Left lung (tissue), 10 donors: ENCODE results near the gene CBFB. TPM values are rescaled to one million over a fixed set of nuclear protein-coding genes. Genes with fewer than 3 reads are reported as not detected.

Experiments used
- ATAC-seq: fragments of 200-7000 bp; cut with Tn5 transposase; one replicate; pipeline ENCODE4 v1.9.1; 2020; ENCODE audit warnings: moderate library complexity
- DNase-seq, 4 donors: peaks; one replicate each; pipeline ENCODE4 v3.0.0-alpha.2; 2013 to 2020
- H3K27ac ChIP-seq, 2 donors: fragments of 200-600 bp; sonication (generic) in 1 of 2; one replicate each; pipeline versions ENCODE4 v1.5.0 to v1.8.0; 2020 to 2021
- H3K27me3 ChIP-seq, 2 donors: fragments of 200-600 bp; sonication (generic) in 1 of 2; one replicate each; pipeline versions ENCODE4 v1.5.0 to v1.8.0; 2020 to 2021
- H3K36me3 ChIP-seq, 2 donors: fragments of 200-600 bp; sonication (generic) in 1 of 2; one replicate each; pipeline versions ENCODE4 v1.5.0 to v1.8.0; 2020 to 2021
- H3K4me1 ChIP-seq, 2 donors: fragments of 200-600 bp; one replicate each; pipeline ENCODE4 v1.8.0; 2021
- H3K4me3 ChIP-seq, 2 donors: fragments of 200-600 bp; sonication (generic) in 1 of 2; one replicate each; pipeline versions ENCODE4 v1.5.0 to v1.8.0; 2020 to 2021; ENCODE audit warnings: mild to moderate bottlenecking in 1 of 2
- H3K9me3 ChIP-seq, 2 donors: fragments of 200-600 bp; sonication (generic) in 1 of 2; one replicate each; pipeline versions ENCODE4 v1.5.0 to v1.8.0; 2020 to 2021
- intact Hi-C, 2 donors: fragments of 100-400 bp; cut with DNase I; formaldehyde crosslinking; loops; one replicate each; pipeline versions ENCODE4 v1.11.2 to v1.14.2; 2022
- polyA plus RNA-seq, 6 donors: library from polyadenylated mRNA; unstranded; fragments of 120-200 nt; gene quantifications; one replicate each; pipeline ENCODE4 v1.2.1, GENCODE V29; 2013; ENCODE audit not compliant: insufficient read length in 6 of 6
- total RNA-seq, 2 donors: library from RNA; stranded (reverse); fragmentation: NEBNext Ultra II Directional; extraction: Animal tissue kit (Norgen Biotek cat#: 25700); gene quantifications; one replicate each; pipeline ENCODE4 v1.2.1, GENCODE V29; 2021
- TF ChIP-seq, protein P1 (sequence below), 2 donors: fragments of 200-600 bp; sonication (generic) in 1 of 2; IDR thresholded peaks; one replicate each; pipeline versions ENCODE4 v1.5.0 to v1.8.0; 2021; ENCODE audit warnings: antibody characterized with exemption in 2 of 2
- donor health status: DM: no; HTN: yes; CAD: no.
- donor health status: DM: no; HTN: no; CAD: no.

CBFB gene
- total and polyA plus RNA-seq, 8 donors: 46.8 to 69.9 (median 61.4) TPM

DNA sequence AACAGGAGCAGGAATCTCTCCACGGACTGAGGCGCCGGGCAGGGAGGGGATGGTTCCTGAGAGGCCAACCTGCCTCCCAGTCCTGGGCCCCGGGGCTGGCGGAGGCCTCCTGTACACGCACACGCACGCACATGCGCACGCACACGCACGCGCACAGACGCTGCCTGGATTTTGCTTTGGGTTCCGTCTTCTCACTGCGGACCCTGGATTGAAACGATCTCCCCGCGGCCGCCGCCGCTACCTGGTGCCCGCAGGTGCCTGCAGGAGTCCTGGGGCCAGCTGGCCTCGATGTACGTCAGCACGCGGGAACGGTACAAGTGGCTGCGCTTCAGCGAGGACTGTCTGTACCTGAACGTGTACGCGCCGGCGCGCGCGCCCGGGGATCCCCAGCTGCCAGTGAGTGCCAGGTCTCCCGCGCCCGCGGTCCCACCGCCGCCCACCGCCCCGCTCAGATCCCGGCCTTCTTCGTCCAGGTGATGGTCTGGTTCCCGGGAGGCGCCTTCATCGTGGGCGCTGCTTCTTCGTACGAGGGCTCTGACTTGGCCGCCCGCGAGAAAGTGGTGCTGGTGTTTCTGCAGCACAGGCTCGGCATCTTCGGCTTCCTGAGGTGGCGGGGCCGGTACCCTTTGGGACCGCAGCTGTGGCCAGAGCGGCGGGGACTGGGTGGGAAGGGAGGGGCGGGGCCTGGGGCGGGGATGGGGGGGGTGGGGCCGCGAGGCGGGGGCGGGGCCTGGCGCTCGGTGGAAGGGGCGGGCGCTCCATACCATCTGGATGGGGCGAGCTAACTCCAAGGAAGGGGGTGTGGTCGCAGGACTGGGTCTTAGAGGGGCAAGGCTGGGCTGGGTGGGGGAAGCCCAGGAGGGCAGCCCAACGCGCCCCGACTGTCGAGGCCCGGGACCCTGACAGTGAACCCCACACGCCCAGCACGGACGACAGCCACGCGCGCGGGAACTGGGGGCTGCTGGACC lies 28.3 kb upstream of the CBFB start:
- Histone ChIP-seq H3K4me3 (peak overlapping the region; percentile 51 to 61), H3K4me1 (peaks cover 8 to 23% of the 10 kb centered on the region in 2 donors), H3K27ac (peak overlapping the region; percentile 53 to 67), H3K36me3 (peaks cover 0 to 4% of the 10 kb centered on the region in 2 donors), H3K27me3 (peaks cover 0 to 10% of the 10 kb centered on the region in 2 donors), H3K9me3 (no peaks in the 10 kb centered on the region)
- intact Hi-C loops: no loop called here
- DNase-seq (peak; percentile 24 to 88 (median 56)), ATAC-seq (peak; percentile 74)
- TF ChIP-seq, protein P1, sequence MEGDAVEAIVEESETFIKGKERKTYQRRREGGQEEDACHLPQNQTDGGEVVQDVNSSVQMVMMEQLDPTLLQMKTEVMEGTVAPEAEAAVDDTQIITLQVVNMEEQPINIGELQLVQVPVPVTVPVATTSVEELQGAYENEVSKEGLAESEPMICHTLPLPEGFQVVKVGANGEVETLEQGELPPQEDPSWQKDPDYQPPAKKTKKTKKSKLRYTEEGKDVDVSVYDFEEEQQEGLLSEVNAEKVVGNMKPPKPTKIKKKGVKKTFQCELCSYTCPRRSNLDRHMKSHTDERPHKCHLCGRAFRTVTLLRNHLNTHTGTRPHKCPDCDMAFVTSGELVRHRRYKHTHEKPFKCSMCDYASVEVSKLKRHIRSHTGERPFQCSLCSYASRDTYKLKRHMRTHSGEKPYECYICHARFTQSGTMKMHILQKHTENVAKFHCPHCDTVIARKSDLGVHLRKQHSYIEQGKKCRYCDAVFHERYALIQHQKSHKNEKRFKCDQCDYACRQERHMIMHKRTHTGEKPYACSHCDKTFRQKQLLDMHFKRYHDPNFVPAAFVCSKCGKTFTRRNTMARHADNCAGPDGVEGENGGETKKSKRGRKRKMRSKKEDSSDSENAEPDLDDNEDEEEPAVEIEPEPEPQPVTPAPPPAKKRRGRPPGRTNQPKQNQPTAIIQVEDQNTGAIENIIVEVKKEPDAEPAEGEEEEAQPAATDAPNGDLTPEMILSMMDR (IDR thresholded peaks at IDR 0.05): no peak

DNA sequence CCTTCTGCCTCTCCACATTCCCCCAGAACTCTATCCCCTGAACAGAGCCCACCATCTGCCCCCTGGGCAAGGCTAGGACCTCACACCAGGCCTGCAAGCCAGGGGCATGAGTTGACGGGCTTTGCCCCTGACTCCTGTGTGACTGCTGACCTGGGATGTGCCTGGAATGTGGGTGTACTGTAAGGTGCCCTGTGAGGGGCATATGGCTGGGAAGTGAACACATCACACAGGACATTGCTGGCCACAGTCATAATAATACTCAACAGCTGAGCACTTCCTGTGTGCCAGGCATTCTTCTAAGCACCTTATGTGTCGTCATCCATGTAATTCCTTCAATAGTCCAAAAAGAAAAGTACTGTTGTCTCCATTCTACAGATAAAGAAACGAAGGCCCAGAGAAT lies 27.2 kb upstream of the CBFB start:
- no peak overlapping the region for H3K4me3 ChIP-seq
- peaks cover 0 to 10% of the 10 kb centered on the region in 2 donors for H3K27me3 ChIP-seq
- H3K4me1 ChIP-seq: peaks cover 3 to 23% of the 10 kb centered on the region in 2 donors
- TF ChIP-seq, protein P1 (IDR thresholded peaks at IDR 0.05): no peak
- DNase-seq: no peak
- ATAC-seq: no peak
- intact Hi-C loops: no loop called here
- no peak overlapping the region for H3K27ac ChIP-seq
- peaks cover 0 to 4% of the 10 kb centered on the region in 2 donors for H3K36me3 ChIP-seq
- no peaks in the 10 kb centered on the region for H3K9me3 ChIP-seq

DNA sequence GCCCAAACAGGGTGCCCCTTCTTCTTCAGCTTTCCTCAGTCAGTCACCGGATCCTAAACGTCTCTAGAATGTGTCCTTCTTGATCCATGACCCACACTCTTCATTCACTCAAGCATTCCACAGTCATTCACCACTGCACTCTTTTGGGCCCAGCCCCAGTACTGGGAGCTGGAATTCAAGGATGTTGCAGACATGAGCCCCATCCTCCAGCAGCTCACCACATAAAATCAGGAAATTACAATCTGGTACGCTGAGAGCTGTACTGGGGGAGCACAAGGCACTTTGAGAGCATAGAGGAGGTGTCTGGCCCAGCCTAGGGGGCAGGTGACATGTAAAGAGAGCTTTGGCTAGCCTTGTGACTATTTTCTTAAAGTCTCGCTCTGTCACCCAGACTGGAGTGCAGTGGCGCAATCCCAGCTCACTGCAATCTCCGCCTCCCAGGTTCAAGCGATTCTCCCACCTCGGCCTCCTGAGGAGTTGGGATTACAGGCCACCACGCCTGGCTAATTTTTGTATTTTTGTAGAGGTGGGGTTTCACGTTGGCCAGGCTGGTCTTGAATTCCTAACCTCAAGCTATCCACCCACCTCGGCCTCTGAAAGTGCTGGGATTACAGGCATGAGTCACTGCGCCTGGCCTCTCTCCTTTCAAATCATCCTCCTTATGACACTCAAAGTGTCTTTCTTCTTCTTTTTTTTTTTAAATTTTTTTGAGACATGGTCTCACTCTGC lies 21.9 kb upstream of the CBFB start:
- Histone ChIP-seq H3K9me3 (no peaks in the 10 kb centered on the region), H3K27me3 (peaks cover 0 to 3% of the 10 kb centered on the region in 2 donors), H3K27ac (no peak overlapping the region), H3K4me3 (no peak overlapping the region), H3K4me1 (no peaks in the 10 kb centered on the region), H3K36me3 (peaks cover 0 to 4% of the 10 kb centered on the region in 2 donors)
- intact Hi-C loops: no loop called here
- DNase-seq (no peak), ATAC-seq (peak; percentile 67)
- TF ChIP-seq, protein P1 (IDR thresholded peaks at IDR 0.05): no peak

DNA sequence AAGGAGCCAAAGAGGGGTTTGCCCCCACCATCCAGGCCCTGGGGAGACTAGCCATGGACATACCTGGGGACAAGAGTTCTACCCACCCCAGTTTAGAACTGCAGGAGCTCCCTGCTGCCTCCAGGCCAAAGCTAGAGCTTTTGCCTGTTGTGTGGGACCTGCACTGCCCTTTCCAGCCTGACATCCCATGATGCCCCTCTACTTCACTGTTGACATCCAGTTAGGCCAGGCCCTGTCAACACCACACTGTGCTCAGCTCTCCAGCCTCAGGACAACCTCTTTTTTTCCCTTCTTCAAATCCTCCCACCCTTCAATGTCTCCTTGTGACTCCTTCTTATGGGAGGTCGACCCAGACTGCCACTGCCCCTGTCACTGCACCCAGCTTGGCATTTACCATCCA lies 19.8 kb upstream of the CBFB start:
- DNase-seq: no peak

More for the DNA sequence above, 19.8 kb upstream of the CBFB start:
- Histone ChIP-seq H3K27ac (no peak overlapping the region), H3K27me3 (peaks cover 0 to 23% of the 10 kb centered on the region in 2 donors), H3K9me3 (no peaks in the 10 kb centered on the region), H3K4me1 (peaks cover 5 to 9% of the 10 kb centered on the region in 2 donors), H3K36me3 (no peaks in the 10 kb centered on the region), H3K4me3 (no peak overlapping the region)
- TF ChIP-seq, protein P1 (IDR thresholded peaks at IDR 0.05): no peak
- intact Hi-C loops: no loop called here
- ATAC-seq: no peak
